ENCODE data around the gene PTCD1.

Gene PTCD1

GRCh38 chr7:99383791-99384370 lies 54.7 kb downstream of the PTCD1 start:
- H2BK12ac ChIP-seq (ENCODE audit: low read length in 2 of 2) = peak overlapping the region in 1 of 2 experiments; percentile 18
- no peak overlapping the region for H4K8ac ChIP-seq (ENCODE audit: low read length)
- no peak overlapping the region for H2AFZ ChIP-seq (ENCODE audit: low read depth, low read length)
- no peak overlapping the region for H4K91ac ChIP-seq (ENCODE audit: low read length)
- H3K9ac ChIP-seq (ENCODE audit: low read length) = no peak overlapping the region
- H3K18ac ChIP-seq (ENCODE audit: low read depth in 1 of 2, low read length in 2 of 2) = no peak overlapping the region
- no peak overlapping the region for H2BK120ac ChIP-seq (ENCODE audit: low read depth, low read length)
- H3K27me3 ChIP-seq (ENCODE audit: control insufficient read depth in 1 of 2, insufficient read depth in 1 of 2, low read length in 2 of 2) = no peaks in the 10 kb centered on the region
- H3K4me3 ChIP-seq (ENCODE audit: insufficient read depth in 1 of 2, low read depth in 1 of 2, low read length in 2 of 2) = no peak overlapping the region
- no peak overlapping the region for H3K14ac ChIP-seq (ENCODE audit: low read length in 2 of 2)
- no peak overlapping the region for H3K27ac ChIP-seq (ENCODE audit: low read length, poor library complexity, severe bottlenecking)
- no peak for DNase-seq
- H3K23ac ChIP-seq (ENCODE audit: low read length in 2 of 2) = no peak overlapping the region
- no peak overlapping the region for H3K4ac ChIP-seq (ENCODE audit: low read depth in 1 of 2, low read length in 2 of 2)
- no peak overlapping the region for H3K4me2 ChIP-seq (ENCODE audit: low read length, poor library complexity, severe bottlenecking)
- peaks cover 53 to 61% of the 10 kb centered on the region in 2 experiments for H3K36me3 ChIP-seq (ENCODE audit: control insufficient read depth in 1 of 2, insufficient read depth in 2 of 2, low read depth in 1 of 2, low read length in 2 of 2)
- no peak overlapping the region for H2BK15ac ChIP-seq (ENCODE audit: low read depth, poor library complexity, severe bottlenecking)
- WGBS = 94% methylated on average over 13 of the region's 13 CpGs
- H2AK5ac ChIP-seq (ENCODE audit: low read length, severe bottlenecking) = no peak overlapping the region
- peaks cover 36% of the 10 kb centered on the region for H3K4me1 ChIP-seq (ENCODE audit: control insufficient read depth, insufficient read depth, low read depth, low read length)
- H3K9me3 ChIP-seq (ENCODE audit: control insufficient read depth, low read length) = no peaks in the 10 kb centered on the region
- H3K79me1 ChIP-seq (replicated peaks; ENCODE audit: low read length, poor library complexity, severe bottlenecking) = peaks cover 36% of the 10 kb centered on the region
- no peak overlapping the region for H2BK5ac ChIP-seq (ENCODE audit: low read depth, low read length, poor library complexity, severe bottlenecking)

DNA sequence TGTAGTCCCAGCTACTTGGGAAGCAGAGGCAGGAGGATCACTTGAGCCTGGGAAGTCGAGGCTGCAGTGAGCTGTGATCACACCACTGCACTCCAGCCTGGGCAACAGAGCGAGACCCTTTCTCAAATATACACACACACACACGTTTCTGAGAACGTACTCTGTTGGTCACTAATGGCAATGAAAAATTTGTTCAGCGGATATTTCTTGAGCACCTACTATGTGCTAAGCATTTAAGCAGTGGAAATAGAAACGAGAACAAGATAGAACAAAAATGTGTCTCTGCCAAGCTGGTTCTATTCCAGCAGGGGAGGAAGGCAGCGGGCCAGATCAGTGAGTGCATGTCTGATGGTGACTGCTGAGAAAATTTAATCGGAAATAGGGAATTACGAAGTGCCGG lies 55.4 kb downstream of the PTCD1 start:
- Histone ChIP-seq H2BK120ac (ENCODE audit: low read depth, low read length) (no peak overlapping the region), H3K14ac (ENCODE audit: low read length in 2 of 2) (no peak overlapping the region), H3K27me3 (ENCODE audit: control insufficient read depth in 1 of 2, insufficient read depth in 1 of 2, low read length in 2 of 2) (no peaks in the 10 kb centered on the region), H3K4me1 (ENCODE audit: control insufficient read depth, insufficient read depth, low read depth, low read length) (peaks cover 36% of the 10 kb centered on the region), H2BK5ac (ENCODE audit: low read depth, low read length, poor library complexity, severe bottlenecking) (no peak overlapping the region), H3K4me3 (ENCODE audit: insufficient read depth in 1 of 2, low read depth in 1 of 2, low read length in 2 of 2) (no peak overlapping the region), H3K4ac (ENCODE audit: low read depth in 1 of 2, low read length in 2 of 2) (no peak overlapping the region), H2BK12ac (ENCODE audit: low read length in 2 of 2) (no peak overlapping the region), H2BK15ac (ENCODE audit: low read depth, poor library complexity, severe bottlenecking) (no peak overlapping the region), H3K79me1 (replicated peaks; ENCODE audit: low read length, poor library complexity, severe bottlenecking) (peaks cover 34% of the 10 kb centered on the region), H2AFZ (ENCODE audit: low read depth, low read length) (no peak overlapping the region), H3K36me3 (ENCODE audit: control insufficient read depth in 1 of 2, insufficient read depth in 2 of 2, low read depth in 1 of 2, low read length in 2 of 2) (peaks cover 49 to 59% of the 10 kb centered on the region in 2 experiments), H3K9me3 (ENCODE audit: control insufficient read depth, low read length) (no peaks in the 10 kb centered on the region), H3K27ac (ENCODE audit: low read length, poor library complexity, severe bottlenecking) (no peak overlapping the region), H3K23ac (ENCODE audit: low read length in 2 of 2) (no peak overlapping the region), H3K9ac (ENCODE audit: low read length) (no peak overlapping the region), H3K4me2 (ENCODE audit: low read length, poor library complexity, severe bottlenecking) (no peak overlapping the region), H3K18ac (ENCODE audit: low read depth in 1 of 2, low read length in 2 of 2) (no peak overlapping the region), H4K8ac (ENCODE audit: low read length) (no peak overlapping the region), H2AK5ac (ENCODE audit: low read length, severe bottlenecking) (no peak overlapping the region), H4K91ac (ENCODE audit: low read length) (no peak overlapping the region)
- DNase-seq = no peak
- over 99% methylated on average over 10 of the region's 10 CpGs for WGBS

- Histone ChIP-seq H3K23ac (ENCODE audit: low read length in 2 of 2) (no peak overlapping the region), H2AFZ (ENCODE audit: low read depth, low read length) (no peak overlapping the region), H3K9ac (ENCODE audit: low read length) (no peak overlapping the region), H3K4ac (ENCODE audit: low read depth in 1 of 2, low read length in 2 of 2) (no peak overlapping the region), H2AK5ac (ENCODE audit: low read length, severe bottlenecking) (no peak overlapping the region), H3K27me3 (ENCODE audit: control insufficient read depth in 1 of 2, insufficient read depth in 1 of 2, low read length in 2 of 2) (no peaks in the 10 kb centered on the region), H3K9me3 (ENCODE audit: control insufficient read depth, low read length) (no peaks in the 10 kb centered on the region), H2BK12ac (ENCODE audit: low read length in 2 of 2) (no peak overlapping the region), H3K4me1 (ENCODE audit: control insufficient read depth, insufficient read depth, low read depth, low read length) (peaks cover 36% of the 10 kb centered on the region), H3K4me2 (ENCODE audit: low read length, poor library complexity, severe bottlenecking) (no peak overlapping the region), H3K36me3 (ENCODE audit: control insufficient read depth in 1 of 2, insufficient read depth in 2 of 2, low read depth in 1 of 2, low read length in 2 of 2) (peaks cover 47 to 57% of the 10 kb centered on the region in 2 experiments), H3K27ac (ENCODE audit: low read length, poor library complexity, severe bottlenecking) (no peak overlapping the region), H2BK15ac (ENCODE audit: low read depth, poor library complexity, severe bottlenecking) (no peak overlapping the region), H4K8ac (ENCODE audit: low read length) (no peak overlapping the region), H3K18ac (ENCODE audit: low read depth in 1 of 2, low read length in 2 of 2) (no peak overlapping the region), H2BK120ac (ENCODE audit: low read depth, low read length) (no peak overlapping the region), H3K14ac (ENCODE audit: low read length in 2 of 2) (no peak overlapping the region), H3K4me3 (ENCODE audit: insufficient read depth in 1 of 2, low read depth in 1 of 2, low read length in 2 of 2) (no peak overlapping the region), H3K79me1 (replicated peaks; ENCODE audit: low read length, poor library complexity, severe bottlenecking) (peaks cover 32% of the 10 kb centered on the region), H4K91ac (ENCODE audit: low read length) (no peak overlapping the region), H2BK5ac (ENCODE audit: low read depth, low read length, poor library complexity, severe bottlenecking) (no peak overlapping the region)
- no peak for DNase-seq
- WGBS = 87% methylated on average over 7 of the region's 7 CpGs
Observed at GRCh38 chr7:99381664-99382075, 56.9 kb downstream of the PTCD1 start.

DNA sequence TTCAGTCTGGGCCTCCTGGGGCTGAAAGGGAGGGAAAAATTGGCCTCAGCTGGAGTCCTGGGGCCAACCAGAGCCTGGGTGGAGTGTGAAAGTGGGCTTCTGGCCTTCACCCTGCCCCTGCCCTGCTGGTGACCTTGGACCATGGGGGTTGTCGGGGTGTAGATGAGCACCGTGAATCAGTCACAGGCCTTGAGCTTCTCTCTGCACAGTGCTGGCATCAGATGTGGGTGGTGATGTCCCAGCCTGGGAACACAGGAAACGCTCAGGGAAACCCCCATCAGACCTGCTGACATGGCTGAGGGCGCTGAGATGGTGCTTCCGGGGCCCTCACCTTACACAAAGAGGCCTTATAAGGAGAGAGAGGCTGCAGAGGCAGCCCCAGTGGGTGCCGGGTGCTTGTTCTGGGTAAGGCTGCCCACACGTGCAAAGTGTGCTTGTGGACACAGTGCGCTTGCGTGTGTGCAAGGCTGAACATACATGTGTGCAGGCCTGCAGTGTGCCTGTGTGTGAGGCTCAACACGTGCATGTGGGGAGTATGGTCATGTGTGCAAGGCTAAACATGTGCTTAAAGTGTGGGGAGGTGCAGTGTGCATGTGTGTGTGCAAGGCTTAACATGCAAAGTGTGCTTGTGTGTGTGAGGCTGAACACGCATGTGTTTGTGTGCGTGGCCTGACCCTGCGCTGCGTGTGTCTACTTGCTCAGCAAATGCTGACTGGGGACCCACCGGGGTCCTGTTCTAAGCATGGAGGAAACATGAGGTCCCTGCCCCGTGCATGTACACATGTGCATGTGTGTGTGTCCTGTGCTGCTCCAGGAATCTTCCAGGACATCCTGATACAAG lies 57.6 kb downstream of the PTCD1 start:
- peak overlapping the region in 1 of 2 experiments; percentile 63 for H3K18ac ChIP-seq (ENCODE audit: low read depth in 1 of 2, low read length in 2 of 2)
- H3K27ac ChIP-seq (ENCODE audit: low read length, poor library complexity, severe bottlenecking) = peak overlapping the region; percentile 9
- no peak overlapping the region for H3K23ac ChIP-seq (ENCODE audit: low read length in 2 of 2)
- H3K27me3 ChIP-seq (ENCODE audit: control insufficient read depth in 1 of 2, insufficient read depth in 1 of 2, low read length in 2 of 2) = no peaks in the 10 kb centered on the region
- no peak overlapping the region for H2BK120ac ChIP-seq (ENCODE audit: low read depth, low read length)
- H2BK12ac ChIP-seq (ENCODE audit: low read length in 2 of 2) = peak overlapping the region in 1 of 2 experiments; percentile 21
- H3K9me3 ChIP-seq (ENCODE audit: control insufficient read depth, low read length) = no peaks in the 10 kb centered on the region
- no peak overlapping the region for H3K14ac ChIP-seq (ENCODE audit: low read length in 2 of 2)
- peak overlapping the region; percentile 70 for H2AK5ac ChIP-seq (ENCODE audit: low read length, severe bottlenecking)
- peak overlapping the region in 1 of 2 experiments; percentile 69 for H3K4me3 ChIP-seq (ENCODE audit: insufficient read depth in 1 of 2, low read depth in 1 of 2, low read length in 2 of 2)
- no peak overlapping the region for H3K4ac ChIP-seq (ENCODE audit: low read depth in 1 of 2, low read length in 2 of 2)
- no peak for DNase-seq
- H3K36me3 ChIP-seq (ENCODE audit: control insufficient read depth in 1 of 2, insufficient read depth in 2 of 2, low read depth in 1 of 2, low read length in 2 of 2) = peaks cover 44 to 51% of the 10 kb centered on the region in 2 experiments
- H3K79me1 ChIP-seq (replicated peaks; ENCODE audit: low read length, poor library complexity, severe bottlenecking) = peaks cover 28% of the 10 kb centered on the region
- no peak overlapping the region for H2AFZ ChIP-seq (ENCODE audit: low read depth, low read length)
- peak overlapping the region; percentile 8 for H4K8ac ChIP-seq (ENCODE audit: low read length)
- peaks cover 38% of the 10 kb centered on the region for H3K4me1 ChIP-seq (ENCODE audit: control insufficient read depth, insufficient read depth, low read depth, low read length)
- H2BK5ac ChIP-seq (ENCODE audit: low read depth, low read length, poor library complexity, severe bottlenecking) = no peak overlapping the region
- no peak overlapping the region for H3K4me2 ChIP-seq (ENCODE audit: low read length, poor library complexity, severe bottlenecking)
- H3K9ac ChIP-seq (ENCODE audit: low read length) = peak overlapping the region; percentile 84
- H4K91ac ChIP-seq (ENCODE audit: low read length) = peak overlapping the region; percentile 84
- WGBS = 92% methylated on average over 16 of the region's 16 CpGs
- peak overlapping the region; percentile 19 for H2BK15ac ChIP-seq (ENCODE audit: low read depth, poor library complexity, severe bottlenecking)
